Measurements from ENCODE around the gene PIP5K1B. TPM values are rescaled to one million over a fixed set of nuclear protein-coding genes. Genes with fewer than 3 reads are reported as not detected.

Gene PIP5K1B
- total and polyA plus RNA-seq, 2 donors (not counting 1 experiment from before 2014, with no cell fraction given): under 0.01 to 0.03 TPM

DNA sequence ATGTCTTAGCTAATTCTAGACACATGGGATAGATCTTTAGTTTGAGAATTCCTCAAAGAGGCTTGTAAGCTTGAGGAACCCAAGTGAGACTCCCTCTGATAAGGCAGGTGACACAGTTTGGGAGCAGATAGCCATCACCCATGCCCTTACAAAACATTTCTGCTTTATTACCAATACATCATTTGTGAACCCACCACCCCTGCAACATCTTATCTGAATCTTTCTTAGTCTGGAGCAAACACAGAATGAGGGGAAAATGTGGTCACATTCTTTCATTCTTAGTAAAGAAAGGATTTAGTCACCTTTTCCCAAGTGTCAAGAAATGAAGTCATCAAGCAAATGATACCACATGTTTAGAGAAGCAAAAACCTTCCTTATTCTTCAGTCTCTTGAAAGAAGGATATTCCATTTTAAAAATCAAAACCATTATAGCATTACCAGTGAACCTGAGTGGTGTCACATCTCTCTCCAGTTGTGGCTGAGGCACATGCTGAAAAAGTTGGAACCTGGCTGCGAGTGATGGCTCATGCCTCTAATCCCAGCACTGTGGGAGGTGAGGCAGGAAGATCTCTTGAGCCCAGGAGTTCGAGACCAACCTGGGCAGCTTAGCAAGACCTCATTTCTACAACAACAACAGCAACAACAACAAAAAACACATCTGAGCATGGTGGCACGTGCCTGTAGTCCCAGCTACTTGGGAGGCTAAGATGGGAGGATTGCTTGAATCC, 243.0 kb downstream of the PIP5K1B start:
- H3K36me3 ChIP-seq (ENCODE audit: control insufficient read depth, insufficient read depth, low read length): no peaks in the 10 kb centered on the region
- no peak overlapping the region for H3K4me3 ChIP-seq (replicated peaks in 1 of 4; ENCODE audit: control extremely low read depth in 1 of 4, insufficient read depth in 1 of 4, low read depth in 3 of 4, low read length in 4 of 4)
- no peaks in the 10 kb centered on the region for H3K79me2 ChIP-seq (ENCODE audit: control insufficient read depth, insufficient read depth, low read length)
- no peak for DNase-seq (ENCODE audit: low read depth in 2 of 2)
- no peaks in the 10 kb centered on the region for H3K27me3 ChIP-seq (ENCODE audit: control insufficient read depth, insufficient read depth, low read length)
- no peaks in the 10 kb centered on the region for H4K20me1 ChIP-seq (ENCODE audit: control insufficient read depth, extremely low read depth, insufficient read depth, low read length)
- H2AFZ ChIP-seq (ENCODE audit: low read length): no peak overlapping the region
- no peak overlapping the region for H3K9ac ChIP-seq (ENCODE audit: insufficient read depth, low read length)
- no peak overlapping the region for H3K27ac ChIP-seq (ENCODE audit: insufficient read depth, low read length)
- H3K4me1 ChIP-seq (ENCODE audit: control insufficient read depth, extremely low read depth, insufficient read depth, low read length): no peaks in the 10 kb centered on the region
- TF ChIP-seq, protein P1, sequence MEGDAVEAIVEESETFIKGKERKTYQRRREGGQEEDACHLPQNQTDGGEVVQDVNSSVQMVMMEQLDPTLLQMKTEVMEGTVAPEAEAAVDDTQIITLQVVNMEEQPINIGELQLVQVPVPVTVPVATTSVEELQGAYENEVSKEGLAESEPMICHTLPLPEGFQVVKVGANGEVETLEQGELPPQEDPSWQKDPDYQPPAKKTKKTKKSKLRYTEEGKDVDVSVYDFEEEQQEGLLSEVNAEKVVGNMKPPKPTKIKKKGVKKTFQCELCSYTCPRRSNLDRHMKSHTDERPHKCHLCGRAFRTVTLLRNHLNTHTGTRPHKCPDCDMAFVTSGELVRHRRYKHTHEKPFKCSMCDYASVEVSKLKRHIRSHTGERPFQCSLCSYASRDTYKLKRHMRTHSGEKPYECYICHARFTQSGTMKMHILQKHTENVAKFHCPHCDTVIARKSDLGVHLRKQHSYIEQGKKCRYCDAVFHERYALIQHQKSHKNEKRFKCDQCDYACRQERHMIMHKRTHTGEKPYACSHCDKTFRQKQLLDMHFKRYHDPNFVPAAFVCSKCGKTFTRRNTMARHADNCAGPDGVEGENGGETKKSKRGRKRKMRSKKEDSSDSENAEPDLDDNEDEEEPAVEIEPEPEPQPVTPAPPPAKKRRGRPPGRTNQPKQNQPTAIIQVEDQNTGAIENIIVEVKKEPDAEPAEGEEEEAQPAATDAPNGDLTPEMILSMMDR (conservative IDR thresholded peaks at IDR 0.05 in 1 of 2, IDR thresholded peaks at IDR 0.05 in 1 of 2; ENCODE audit: low read depth in 1 of 2, low read length in 2 of 2): no peak
- no peak for TF ChIP-seq EZH2 (IDR thresholded peaks at IDR 0.05; ENCODE audit: low read length, missing control alignments)
- H3K9me3 ChIP-seq (ENCODE audit: control insufficient read depth, insufficient read depth, low read depth, low read length): no peaks in the 10 kb centered on the region
- no peak overlapping the region for H3K4me2 ChIP-seq (ENCODE audit: extremely low read depth, insufficient read depth, low read length)

- TF ChIP-seq, protein P1 (conservative IDR thresholded peaks at IDR 0.05 in 1 of 2, IDR thresholded peaks at IDR 0.05 in 1 of 2; ENCODE audit: low read depth in 1 of 2, low read length in 2 of 2): peak in 1 of 2 donors; percentile 18
- TF ChIP-seq EZH2 (IDR thresholded peaks at IDR 0.05; ENCODE audit: low read length, missing control alignments): no peak
- no peaks in the 10 kb centered on the region for H3K9me3 ChIP-seq (ENCODE audit: control insufficient read depth, insufficient read depth, low read depth, low read length)
- H3K27me3 ChIP-seq (ENCODE audit: control insufficient read depth, insufficient read depth, low read length): no peaks in the 10 kb centered on the region
- H4K20me1 ChIP-seq (ENCODE audit: control insufficient read depth, extremely low read depth, insufficient read depth, low read length): no peaks in the 10 kb centered on the region
- no peak overlapping the region for H2AFZ ChIP-seq (ENCODE audit: low read length)
- H3K36me3 ChIP-seq (ENCODE audit: control insufficient read depth, insufficient read depth, low read length): no peaks in the 10 kb centered on the region
- peak in 1 of 2 donors; percentile 10 for DNase-seq (ENCODE audit: low read depth in 2 of 2)
- H3K27ac ChIP-seq (ENCODE audit: insufficient read depth, low read length): no peak overlapping the region
- no peaks in the 10 kb centered on the region for H3K4me1 ChIP-seq (ENCODE audit: control insufficient read depth, extremely low read depth, insufficient read depth, low read length)
- H3K4me3 ChIP-seq (replicated peaks in 1 of 4; ENCODE audit: control extremely low read depth in 1 of 4, insufficient read depth in 1 of 4, low read depth in 3 of 4, low read length in 4 of 4): no peak overlapping the region
- no peak overlapping the region for H3K9ac ChIP-seq (ENCODE audit: insufficient read depth, low read length)
- H3K79me2 ChIP-seq (ENCODE audit: control insufficient read depth, insufficient read depth, low read length): no peaks in the 10 kb centered on the region
- H3K4me2 ChIP-seq (ENCODE audit: extremely low read depth, insufficient read depth, low read length): no peak overlapping the region
Measured at GRCh38 chr9:68949271-68950000, 244.4 kb downstream of the PIP5K1B start.

GRCh38 chr9:68950188-68950587, 245.1 kb downstream of the PIP5K1B start:
- H4K20me1 ChIP-seq (ENCODE audit: control insufficient read depth, extremely low read depth, insufficient read depth, low read length): no peaks in the 10 kb centered on the region
- H2AFZ ChIP-seq (ENCODE audit: low read length): no peak overlapping the region
- no peaks in the 10 kb centered on the region for H3K4me1 ChIP-seq (ENCODE audit: control insufficient read depth, extremely low read depth, insufficient read depth, low read length)
- no peak overlapping the region for H3K4me2 ChIP-seq (ENCODE audit: extremely low read depth, insufficient read depth, low read length)
- TF ChIP-seq, protein P1 (conservative IDR thresholded peaks at IDR 0.05 in 1 of 2, IDR thresholded peaks at IDR 0.05 in 1 of 2; ENCODE audit: low read depth in 1 of 2, low read length in 2 of 2): no peak
- TF ChIP-seq EZH2 (IDR thresholded peaks at IDR 0.05; ENCODE audit: low read length, missing control alignments): no peak
- no peak overlapping the region for H3K9ac ChIP-seq (ENCODE audit: insufficient read depth, low read length)
- H3K79me2 ChIP-seq (ENCODE audit: control insufficient read depth, insufficient read depth, low read length): no peaks in the 10 kb centered on the region
- H3K27me3 ChIP-seq (ENCODE audit: control insufficient read depth, insufficient read depth, low read length): no peaks in the 10 kb centered on the region
- no peak overlapping the region for H3K27ac ChIP-seq (ENCODE audit: insufficient read depth, low read length)
- H3K36me3 ChIP-seq (ENCODE audit: control insufficient read depth, insufficient read depth, low read length): no peaks in the 10 kb centered on the region
- no peaks in the 10 kb centered on the region for H3K9me3 ChIP-seq (ENCODE audit: control insufficient read depth, insufficient read depth, low read depth, low read length)
- no peak for DNase-seq (ENCODE audit: low read depth in 2 of 2)
- H3K4me3 ChIP-seq (replicated peaks in 1 of 4; ENCODE audit: control extremely low read depth in 1 of 4, insufficient read depth in 1 of 4, low read depth in 3 of 4, low read length in 4 of 4): no peak overlapping the region

Measured in fibroblast of lung (primary cell).